Gastroesophageal sphincter (tissue), 4 donors: ENCODE data around the gene LTB4R. TPM values are rescaled to one million over a fixed set of nuclear protein-coding genes. Genes with fewer than 3 reads are reported as not detected.

ENCODE experiments used
- ATAC-seq: fragments of 150-250 bp; one replicate; pipeline ENCODE4 v1.9.1; 2016; ENCODE audit warnings: mild to moderate bottlenecking, moderate library complexity
- H3K27ac ChIP-seq, 4 donors: fragments of 200-600 bp; sonication (generic) in 3 of 4; 1 replicate in 3 of 4; 2 replicates in 1 of 4; pipeline ENCODE4 v1.5.1; 2016 to 2019
- H3K27me3 ChIP-seq: fragments of 200-600 bp; sonication (generic); one replicate; pipeline ENCODE4 v1.5.1; 2019
- H3K36me3 ChIP-seq, 2 donors: fragments of 200-600 bp; sonication (generic); one replicate each; pipeline ENCODE4 v1.5.1; 2019; ENCODE audit warnings: control low read depth in 1 of 2
- H3K4me1 ChIP-seq, 3 donors: fragments of 200-600 bp; sonication (generic); 1 replicate in 2 of 3; 2 replicates in 1 of 3; pipeline ENCODE4 v1.5.1; 2016 to 2019; ENCODE audit warnings: control low read depth in 2 of 3
- H3K4me3 ChIP-seq, 2 donors: fragments of 200-600 bp; sonication (generic); one replicate each; pipeline ENCODE4 v1.5.1; 2019; ENCODE audit warnings: mild to moderate bottlenecking in 1 of 2, moderate library complexity in 1 of 2
- H3K9me3 ChIP-seq, 3 donors: fragments of 200-600 bp; sonication (generic); one replicate each; pipeline ENCODE4 v1.5.1; 2017 to 2019; ENCODE audit warnings: control low read depth in 2 of 3
- CTCF ChIP-seq, 4 experiments: fragments of 200-600 bp in 2 of 4; fragments of 450-650 bp in 2 of 4; sonication (generic) in 1 of 4; IDR thresholded peaks; one replicate each; pipeline ENCODE4 v1.5.1; 2017 to 2019; ENCODE audit warnings: antibody characterized with exemption in 4 of 4, mild to moderate bottlenecking in 2 of 4, moderate library complexity in 2 of 4
- EP300 ChIP-seq: sonication (generic); formaldehyde crosslinking; IDR thresholded peaks from one replicate; pipeline ENCODE4 v1.6.1; 2017; ENCODE audit warnings: antibody characterized with exemption, mild to moderate bottlenecking
- POLR2A ChIP-seq, 2 donors: fragments of 450-650 bp; IDR thresholded peaks; one replicate each; pipeline ENCODE4 v1.6.1; 2017; ENCODE audit warnings: antibody characterized with exemption in 2 of 2, mild to moderate bottlenecking in 2 of 2, moderate library complexity in 1 of 2
- POLR2AphosphoS5 ChIP-seq: sonication (generic); formaldehyde crosslinking; IDR thresholded peaks from one replicate; pipeline ENCODE4 v1.6.1; 2017; ENCODE audit warnings: antibody characterized with exemption
- WGBS, 2 donors: methylation state at CpG; one replicate each; pipeline ENCODE4 v1.1.5; 2018; ENCODE audit warnings: low coverage in 1 of 2; 5-methylcytosine and 5-hydroxymethylcytosine counted together
- total RNA-seq, 4 donors: library from RNA; depleted of rRNA; stranded (reverse); fragments of >200 nt; gene quantifications; one replicate each; pipeline ENCODE4 v1.1.0, GENCODE V29; 2016

Gene LTB4R
- total RNA-seq, 4 donors from 2014 or later: 3.0 to 4.2 (median 3.4) TPM

- H3K27ac ChIP-seq: no peak overlapping the region
- ATAC-seq: no peak
- WGBS, 2 donors: 63% methylated on average over 1 of the region's 1 CpG; no CpG with 5 or more reads in 1 of the 2 donors
These were observed 35.8 kb downstream of the LTB4R start for GRCh38 chr14:24347134-24347533.

DNA sequence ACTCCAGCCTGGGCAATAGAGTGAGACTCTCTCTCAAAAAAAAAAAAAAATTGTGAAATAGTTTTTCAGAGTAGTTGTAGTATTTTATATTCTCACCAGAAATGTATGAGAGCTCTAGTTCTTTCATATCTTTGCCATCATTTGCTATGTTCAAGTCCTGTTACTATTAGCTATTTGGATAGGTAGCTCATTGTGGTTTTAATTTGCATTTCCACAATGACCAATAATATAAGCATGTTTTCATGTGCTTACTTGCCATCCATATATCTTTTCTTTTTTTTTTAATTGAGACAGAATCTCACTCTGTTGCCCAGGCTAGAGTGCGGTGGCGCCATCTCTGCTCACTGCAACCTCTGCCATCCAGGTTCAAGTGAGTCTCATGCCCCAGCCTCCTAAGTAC is 36.9 kb downstream of the LTB4R start:
- Histone ChIP-seq H3K36me3 (no peaks in the 10 kb centered on the region), H3K9me3 (no peaks in the 10 kb centered on the region), H3K27ac (no peak overlapping the region), H3K4me1 (peaks cover 0 to 13% (median 0%) of the 10 kb centered on the region in 3 donors), H3K27me3 (peaks cover 30% of the 10 kb centered on the region), H3K4me3 (no peak overlapping the region)
- TF ChIP-seq EP300 (no peak), POLR2A (IDR thresholded peaks at IDR 0.05) (no peak), CTCF (IDR thresholded peaks at IDR 0.05) (no peak)
- WGBS, 2 donors: 100% methylated on average over 2 of the region's 2 CpGs; no CpG with 5 or more reads in 1 of the 2 donors
- no peak for ATAC-seq

More at GRCh38 chr14:24347134-24347533, 35.8 kb downstream of the LTB4R start:
- TF ChIP-seq CTCF (IDR thresholded peaks at IDR 0.05): no peak
- TF ChIP-seq POLR2AphosphoS5: no peak
- no peak for TF ChIP-seq EP300
- no peak for TF ChIP-seq POLR2A (IDR thresholded peaks at IDR 0.05)
- Histone ChIP-seq H3K9me3 (no peaks in the 10 kb centered on the region), H3K4me3 (no peak overlapping the region), H3K4me1 (peaks cover 0 to 9% (median 0%) of the 10 kb centered on the region in 3 donors), H3K36me3 (no peaks in the 10 kb centered on the region), H3K27me3 (peaks cover 30% of the 10 kb centered on the region)

GRCh38 chr14:24349742-24350141 is 38.4 kb downstream of the LTB4R start:
- no peak for TF ChIP-seq POLR2A (IDR thresholded peaks at IDR 0.05)
- no peak for TF ChIP-seq POLR2AphosphoS5
- TF ChIP-seq CTCF (IDR thresholded peaks at IDR 0.05): no peak
- no peak for TF ChIP-seq EP300
- H3K27me3 ChIP-seq: peaks cover 30% of the 10 kb centered on the region
- ATAC-seq: no peak
- 55 to 67% methylated on average over 5 of the region's 5 CpGs for WGBS, 2 donors
- H3K27ac ChIP-seq: no peak overlapping the region
- H3K36me3 ChIP-seq: no peaks in the 10 kb centered on the region
- no peak overlapping the region for H3K4me3 ChIP-seq
- H3K9me3 ChIP-seq: no peaks in the 10 kb centered on the region
- H3K4me1 ChIP-seq: peaks cover 0 to 23% (median 0%) of the 10 kb centered on the region in 3 donors

DNA sequence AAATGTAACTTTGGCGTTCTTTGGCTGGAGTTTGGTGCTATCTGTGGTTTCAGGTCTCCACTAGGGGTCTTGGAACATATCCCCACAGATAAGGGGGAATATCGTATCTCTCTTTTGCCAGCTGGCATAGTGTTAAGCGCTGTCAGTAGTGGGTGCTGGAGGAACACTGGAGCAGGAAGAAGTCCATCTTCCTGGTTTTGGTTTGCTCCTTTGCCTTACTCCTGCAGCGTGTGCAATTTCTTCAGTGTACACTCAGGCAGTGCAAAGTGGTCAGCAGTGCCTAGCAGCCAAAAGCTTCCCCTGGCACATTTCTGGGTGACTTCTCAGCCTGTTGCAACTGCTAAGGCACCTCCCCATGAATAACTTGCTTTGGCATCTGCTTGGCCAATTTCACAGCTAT is 40.2 kb downstream of the LTB4R start:
- ATAC-seq: peak; percentile 50
- H3K4me3 ChIP-seq: no peak overlapping the region
- H3K27me3 ChIP-seq: peaks cover 28% of the 10 kb centered on the region
- TF ChIP-seq EP300 (no peak), POLR2AphosphoS5 (no peak), POLR2A (IDR thresholded peaks at IDR 0.05) (no peak), CTCF (IDR thresholded peaks at IDR 0.05) (no peak)
- peaks cover 0 to 23% (median 0%) of the 10 kb centered on the region in 3 donors for H3K4me1 ChIP-seq
- no peaks in the 10 kb centered on the region for H3K36me3 ChIP-seq
- H3K27ac ChIP-seq: no peak overlapping the region
- no peaks in the 10 kb centered on the region for H3K9me3 ChIP-seq
- WGBS, 2 donors: 18 to 29% methylated on average over 3 to 4 of the region's 4 CpGs
